Osteocyte (in vitro differentiated cells): Measurements from ENCODE around the gene UBE2D3. TPM values are rescaled to one million over a fixed set of nuclear protein-coding genes. Genes with fewer than 3 reads are reported as not detected.

ENCODE experiments used
- DNase-seq: peaks from one replicate; pipeline ENCODE4 v3.0.0; 2021; ENCODE audit warnings: mixed read lengths; ENCODE audit not compliant: unreplicated experiment; ENCODE audit errors: extremely low spot score
- H3K27ac Mint-ChIP-seq: one replicate; pipeline ENCODE4 v1.8.0; 2021; ENCODE audit warnings: mild to moderate bottlenecking, mixed read lengths; ENCODE audit not compliant: unreplicated experiment
- H3K27me3 Mint-ChIP-seq: one replicate; pipeline ENCODE4 v1.8.0; 2021; ENCODE audit warnings: mixed read lengths; ENCODE audit not compliant: unreplicated experiment
- H3K36me3 Mint-ChIP-seq: one replicate; pipeline ENCODE4 v1.8.0; 2021; ENCODE audit warnings: mixed read lengths; ENCODE audit not compliant: unreplicated experiment
- H3K4me1 Mint-ChIP-seq: one replicate; pipeline ENCODE4 v1.8.0; 2021; ENCODE audit warnings: mixed read lengths; ENCODE audit not compliant: unreplicated experiment
- H3K4me3 Mint-ChIP-seq: one replicate; pipeline ENCODE4 v1.8.0; 2021; ENCODE audit warnings: mild to moderate bottlenecking, moderate library complexity, mixed read lengths; ENCODE audit not compliant: unreplicated experiment
- H3K9me3 Mint-ChIP-seq: one replicate; pipeline ENCODE4 v1.8.0; 2021; ENCODE audit warnings: mixed read lengths; ENCODE audit not compliant: unreplicated experiment
- CTCF ChIP-seq: fragments of 200-600 bp; sonication (generic); IDR thresholded peaks from 2 replicates; pipeline ENCODE4 v1.5.0; 2021; ENCODE audit warnings: antibody characterized with exemption, mild to moderate bottlenecking, moderate library complexity
- total RNA-seq: library from RNA; stranded (reverse); gene quantifications from 2 replicates; pipeline ENCODE4 v1.2.1, GENCODE V29; 2021

Gene UBE2D3
- total RNA-seq, 1 donor from 2014 or later = 247 TPM

- DNase-seq = no peak
- H3K4me3 Mint-ChIP-seq = no peak overlapping the region
- no peaks in the 10 kb centered on the region for H3K4me1 Mint-ChIP-seq
- H3K36me3 Mint-ChIP-seq = no peaks in the 10 kb centered on the region
- no peak for TF ChIP-seq CTCF
- no peak overlapping the region for H3K27ac Mint-ChIP-seq
- no peaks in the 10 kb centered on the region for H3K27me3 Mint-ChIP-seq
- no peaks in the 10 kb centered on the region for H3K9me3 Mint-ChIP-seq
Observed at GRCh38 chr4:102843938-102844337, 16.6 kb upstream of the UBE2D3 start.

GRCh38 chr4:102843273-102843672 lies 15.9 kb upstream of the UBE2D3 start:
- Mint-ChIP-seq H3K4me1 (no peaks in the 10 kb centered on the region), H3K4me3 (no peak overlapping the region), H3K9me3 (no peaks in the 10 kb centered on the region), H3K36me3 (no peaks in the 10 kb centered on the region), H3K27ac (no peak overlapping the region), H3K27me3 (no peaks in the 10 kb centered on the region)
- no peak for DNase-seq
- no peak for TF ChIP-seq CTCF

- no peak for TF ChIP-seq CTCF
- Mint-ChIP-seq H3K4me3 (no peak overlapping the region), H3K27ac (no peak overlapping the region), H3K9me3 (no peaks in the 10 kb centered on the region), H3K27me3 (no peaks in the 10 kb centered on the region), H3K36me3 (no peaks in the 10 kb centered on the region), H3K4me1 (no peaks in the 10 kb centered on the region)
- DNase-seq = no peak
Observed at GRCh38 chr4:102842367-102842766, 15.0 kb upstream of the UBE2D3 start.

- no peak for DNase-seq
- Mint-ChIP-seq H3K27me3 (no peaks in the 10 kb centered on the region), H3K4me3 (no peak overlapping the region), H3K27ac (no peak overlapping the region), H3K36me3 (no peaks in the 10 kb centered on the region), H3K9me3 (no peaks in the 10 kb centered on the region), H3K4me1 (no peaks in the 10 kb centered on the region)
- no peak for TF ChIP-seq CTCF
Observed at GRCh38 chr4:102836596-102836995, 9.2 kb upstream of the UBE2D3 start.

GRCh38 chr4:102832667-102833066 lies 5.3 kb upstream of the UBE2D3 start:
- H3K27me3 Mint-ChIP-seq = no peaks in the 10 kb centered on the region
- DNase-seq = no peak
- no peak overlapping the region for H3K27ac Mint-ChIP-seq
- peaks cover 10% of the 10 kb centered on the region for H3K4me1 Mint-ChIP-seq
- TF ChIP-seq CTCF = no peak
- no peaks in the 10 kb centered on the region for H3K36me3 Mint-ChIP-seq
- H3K4me3 Mint-ChIP-seq = no peak overlapping the region
- H3K9me3 Mint-ChIP-seq = no peaks in the 10 kb centered on the region
